Measurements from ENCODE around the gene ANXA6. TPM values are rescaled to one million over a fixed set of nuclear protein-coding genes. Genes with fewer than 3 reads are reported as not detected.

Gene ANXA6
- polyA plus RNA-seq, 1 donor (not counting 4 experiments of a cell fraction or from before 2014, with no cell fraction given): 37.0 TPM

- no peak overlapping the region for H3K4me2 ChIP-seq (ENCODE audit: control insufficient read depth, extremely low read depth, insufficient read depth, low read depth, low read length)
- no peaks in the 10 kb centered on the region for H3K27me3 ChIP-seq (ENCODE audit: control insufficient read depth, extremely low read depth, insufficient read depth, low read length)
- no peak overlapping the region for H3K4me3 ChIP-seq (ENCODE audit: control insufficient read depth in 2 of 3, extremely low read depth in 1 of 3, insufficient read depth in 2 of 3, low read depth in 1 of 3, low read length in 3 of 3)
- H4K20me1 ChIP-seq (ENCODE audit: control insufficient read depth, extremely low read depth, insufficient read depth, low read length): peaks cover 3% of the 10 kb centered on the region
- H3K9me3 ChIP-seq (ENCODE audit: control insufficient read depth, low read depth, low read length): no peaks in the 10 kb centered on the region
- peaks cover 44 to 75% of the 10 kb centered on the region in 2 experiments for H3K36me3 ChIP-seq (ENCODE audit: control insufficient read depth in 2 of 2, extremely low read depth in 1 of 2, insufficient read depth in 2 of 2, low read length in 2 of 2)
- H2AFZ ChIP-seq (ENCODE audit: control insufficient read depth, low read length): no peak overlapping the region
- H3K79me2 ChIP-seq (ENCODE audit: control insufficient read depth, insufficient read depth, low read length): no peaks in the 10 kb centered on the region
- DNase-seq (ENCODE audit: low read depth, low spot score): no peak
- no peak overlapping the region for H3K9ac ChIP-seq (ENCODE audit: control insufficient read depth, extremely low read depth, insufficient read depth, low read length)
- TF ChIP-seq CTCF (optimal IDR thresholded peaks at IDR 0.05 in 1 of 3, IDR thresholded peaks at IDR 0.05 in 1 of 3, conservative IDR thresholded peaks at IDR 0.05 in 1 of 3; ENCODE audit: extremely low read depth in 1 of 3, insufficient read depth in 2 of 3, low read length in 3 of 3) (peak; percentile 84 to 91 (median 87)), EZH2 (IDR thresholded peaks at IDR 0.05; ENCODE audit: low read length) (no peak)
- no peaks in the 10 kb centered on the region for H3K9me1 ChIP-seq (ENCODE audit: control insufficient read depth, extremely low read depth, insufficient read depth, low read length)
- H3K4me1 ChIP-seq (ENCODE audit: control insufficient read depth, extremely low read depth, insufficient read depth, low read length): no peaks in the 10 kb centered on the region
- H3K27ac ChIP-seq (ENCODE audit: control insufficient read depth, insufficient read depth, low read length): no peak overlapping the region
- dilution Hi-C loops (cut with MboI; ENCODE audit: extremely low pct_ligation_motif_present, low sequenced_read_pairs): no loop called here
- no peak for FAIRE-seq
Measured at GRCh38 chr5:151051066-151051930, 106.3 kb downstream of the ANXA6 start.

Other genes starting within 250 kb of the ANXA6 start
- gene GPX3, start 137.2 kb downstream of the ANXA6 start, polyA plus RNA-seq: 116 to 139 TPM (median 120 TPM) in 3 replicates
- 43.4 to 98.3 TPM (median 47.9 TPM) in 3 replicates for gene TNIP1, start 76.7 kb downstream of the ANXA6 start, polyA plus RNA-seq
- 3.5 to 4.5 TPM (median 4.1 TPM) in 3 replicates for gene CCDC69, start 66.3 kb upstream of the ANXA6 start, polyA plus RNA-seq
- 98.5 to 167 TPM (median 117 TPM) in 3 replicates for gene GM2A, start 95.4 kb upstream of the ANXA6 start, polyA plus RNA-seq
- gene SLC36A3, start 146.0 kb upstream of the ANXA6 start, polyA plus RNA-seq: not detected in 3 replicates
- gene SLC36A2, start 189.8 kb upstream of the ANXA6 start, polyA plus RNA-seq: not detected in 3 replicates